ENCODE measurements around the gene FAM131A.

The FAM131A gene

DNA sequence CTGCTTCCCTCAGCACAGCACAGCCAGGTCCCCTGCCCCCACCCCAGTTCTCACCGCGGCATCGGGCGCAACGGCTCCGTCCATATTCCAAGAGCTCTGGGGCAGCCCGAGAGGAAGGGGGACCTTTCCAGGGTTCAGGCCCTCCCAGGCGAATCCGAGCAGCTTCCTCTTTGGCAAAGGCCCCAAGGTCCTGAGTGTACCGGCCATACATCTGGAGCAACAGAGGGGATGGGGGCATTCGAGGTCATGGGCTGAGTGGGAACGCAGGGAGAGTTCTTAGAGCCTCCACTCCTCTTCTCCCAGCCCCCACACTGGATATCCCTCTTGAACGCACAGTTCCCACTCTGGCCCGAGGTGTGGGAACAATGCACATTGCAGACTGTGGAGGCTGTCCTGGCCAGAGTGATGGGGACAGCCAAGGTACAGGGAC lies 21.5 kb downstream of the FAM131A start:
- no peak for DNase-seq

DNA sequence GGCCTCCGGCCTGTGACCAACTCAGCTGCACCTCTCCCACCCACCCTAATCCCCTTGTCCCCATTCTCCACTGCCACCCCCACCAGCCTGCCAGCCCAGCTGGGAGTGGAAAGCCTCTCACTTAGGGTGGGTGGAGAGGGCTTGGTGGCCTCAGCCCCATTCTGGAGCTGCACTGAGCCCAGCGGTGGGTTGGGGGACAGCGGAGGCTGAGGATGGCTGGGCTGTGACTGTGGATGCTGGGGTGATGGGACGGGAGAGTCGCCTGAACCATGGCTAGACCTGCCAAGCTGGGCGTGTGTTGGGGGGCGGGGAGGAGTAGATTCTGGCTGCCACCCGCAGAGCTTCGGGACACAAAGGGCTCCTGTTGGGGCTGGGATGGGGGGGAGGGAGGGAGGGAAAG lies 22.2 kb downstream of the FAM131A start:
- no peak for DNase-seq

DNA sequence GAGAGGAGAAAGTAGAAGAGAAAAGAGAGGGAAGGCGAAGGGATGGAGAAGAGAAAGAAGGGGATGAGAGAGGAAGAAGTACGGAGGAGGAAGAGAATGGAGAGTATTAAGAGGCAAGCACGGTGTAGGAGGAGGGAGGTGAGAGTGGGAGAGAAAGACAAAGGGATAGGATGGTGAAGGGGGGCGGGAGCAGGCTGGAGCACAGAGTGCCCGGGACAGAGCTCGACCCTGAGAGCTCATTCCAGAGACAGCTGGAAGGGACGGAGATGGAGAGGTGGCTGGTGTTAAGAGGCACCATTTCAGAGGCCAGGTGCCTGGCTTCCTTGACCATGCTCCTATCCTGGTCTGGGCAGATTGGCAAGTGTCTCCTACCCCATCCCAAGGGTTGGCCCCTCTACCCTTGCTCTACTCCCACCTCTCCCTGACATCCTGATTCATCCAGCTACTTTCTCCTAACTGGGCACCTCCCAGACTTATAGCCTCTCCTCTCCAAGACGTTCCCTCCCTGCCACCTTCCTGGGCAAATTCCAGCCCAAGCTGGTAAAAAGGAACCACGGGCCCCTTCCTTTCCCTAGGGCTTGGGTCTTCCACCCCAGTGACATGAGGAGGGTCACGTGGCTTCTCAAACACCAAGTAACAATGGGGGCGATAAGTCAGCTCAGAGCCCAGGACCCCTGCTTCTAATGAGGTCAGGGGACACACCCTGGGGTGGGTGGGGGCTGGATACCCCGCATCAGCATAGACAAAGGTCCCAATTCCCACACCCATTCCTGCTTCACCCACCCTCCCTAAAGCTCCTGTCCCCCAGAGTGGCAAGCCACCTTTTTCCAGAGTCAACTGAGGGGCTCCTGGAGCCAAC lies 22.9 kb downstream of the FAM131A start:
- DNase-seq, result no peak

DNA sequence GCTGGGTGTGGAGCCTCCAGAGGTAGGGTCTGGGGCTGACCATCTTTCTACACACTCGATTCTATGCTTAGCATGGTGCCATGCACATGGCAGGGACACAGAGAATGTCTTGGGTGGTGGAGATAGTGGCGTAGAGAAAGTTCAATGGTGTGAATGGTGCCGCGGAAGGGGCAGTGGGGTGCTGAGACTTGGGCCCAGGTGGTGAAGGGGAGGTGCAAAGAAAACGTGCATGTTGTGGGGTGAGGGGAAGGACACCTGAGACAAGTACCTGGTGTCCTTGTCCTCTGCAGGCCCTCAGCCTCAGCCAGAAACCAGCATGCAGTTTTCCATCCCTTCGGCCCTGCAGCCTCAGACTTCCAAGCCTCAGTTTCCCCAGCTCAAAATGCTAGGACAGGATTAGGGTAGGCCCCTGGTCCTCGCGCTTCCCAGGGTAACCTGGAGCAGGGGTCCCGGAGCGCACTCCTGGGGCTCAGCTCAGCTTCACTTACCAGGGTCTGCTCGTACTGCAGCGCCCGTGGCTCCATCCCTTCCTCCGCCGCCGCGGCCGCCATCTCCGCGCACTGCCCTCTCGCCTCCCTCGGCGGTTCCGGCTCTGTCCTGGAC lies 23.6 kb downstream of the FAM131A start:
- DNase-seq, result no peak

DNA sequence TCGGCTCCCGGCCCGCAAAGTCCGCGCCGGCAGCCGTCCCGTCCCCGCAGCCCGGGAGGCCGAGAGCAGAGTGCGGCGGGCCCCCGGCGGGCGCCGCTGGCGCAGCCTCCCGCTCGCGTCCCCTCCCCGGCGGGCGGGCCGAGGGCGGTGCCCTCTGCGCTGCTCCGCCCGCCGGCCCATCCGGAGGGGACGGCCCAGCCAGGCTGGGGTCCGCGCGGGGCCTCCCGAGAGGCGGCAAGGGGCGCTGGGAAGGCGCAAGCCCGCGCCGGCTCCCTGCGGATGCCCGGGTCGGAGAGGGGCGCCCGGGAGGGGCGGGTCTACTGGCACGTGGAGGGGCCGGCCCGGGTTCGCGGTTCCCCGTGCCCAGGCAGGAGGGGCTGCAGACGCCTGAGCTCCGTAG lies 24.1 kb downstream of the FAM131A start, which contains the start of the genes CLCN2 and POLR2H:
Gene CLCN2 (minus strand): TSS at position 74 of the 400 bp plus-strand sequence. CDS start 126 bp downstream, outside the sequence.
Gene POLR2H (plus strand): TSS at position 179 of the 400 bp plus-strand sequence. CDS start 1,783 bp downstream, outside the sequence.
- DNase-seq, result no peak

DNA sequence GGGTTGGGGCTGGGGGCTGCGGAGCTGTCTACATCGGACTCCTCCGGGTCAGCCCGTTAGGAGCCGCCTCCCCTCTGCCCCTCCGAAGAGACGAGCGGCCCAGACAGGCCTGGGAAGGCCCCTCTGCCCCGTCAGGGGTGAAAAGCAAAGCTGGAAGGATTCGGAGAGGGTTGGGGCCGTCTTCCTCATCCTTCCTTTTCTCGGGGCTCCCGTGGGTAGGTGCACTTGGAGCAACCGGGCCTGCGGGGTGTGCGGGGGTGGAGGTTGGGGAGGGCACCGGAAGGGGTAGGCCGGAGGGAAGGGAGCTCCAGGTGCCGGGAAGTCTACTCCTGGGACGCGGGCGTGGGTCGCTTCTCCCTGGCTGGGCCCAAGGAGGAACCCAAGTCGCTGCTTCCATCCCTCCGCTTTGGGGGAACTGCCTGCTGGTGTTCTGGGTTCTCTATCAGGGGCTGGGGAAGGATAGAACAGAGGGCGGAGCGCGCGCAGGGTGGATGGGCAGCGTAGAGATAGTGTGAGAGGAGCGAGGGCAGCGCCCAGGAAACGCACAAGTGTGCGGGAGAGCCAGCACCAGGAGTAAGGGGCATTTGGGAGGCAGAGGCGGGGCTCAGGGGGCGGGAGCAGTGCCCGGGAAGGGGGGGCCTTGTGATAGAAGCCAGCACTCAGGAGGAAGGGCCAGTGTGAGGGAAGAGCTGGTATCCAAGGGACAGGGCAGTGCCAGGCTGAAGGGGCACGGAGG lies 24.7 kb downstream of the FAM131A start:
- peak; percentile 47 for DNase-seq

DNA sequence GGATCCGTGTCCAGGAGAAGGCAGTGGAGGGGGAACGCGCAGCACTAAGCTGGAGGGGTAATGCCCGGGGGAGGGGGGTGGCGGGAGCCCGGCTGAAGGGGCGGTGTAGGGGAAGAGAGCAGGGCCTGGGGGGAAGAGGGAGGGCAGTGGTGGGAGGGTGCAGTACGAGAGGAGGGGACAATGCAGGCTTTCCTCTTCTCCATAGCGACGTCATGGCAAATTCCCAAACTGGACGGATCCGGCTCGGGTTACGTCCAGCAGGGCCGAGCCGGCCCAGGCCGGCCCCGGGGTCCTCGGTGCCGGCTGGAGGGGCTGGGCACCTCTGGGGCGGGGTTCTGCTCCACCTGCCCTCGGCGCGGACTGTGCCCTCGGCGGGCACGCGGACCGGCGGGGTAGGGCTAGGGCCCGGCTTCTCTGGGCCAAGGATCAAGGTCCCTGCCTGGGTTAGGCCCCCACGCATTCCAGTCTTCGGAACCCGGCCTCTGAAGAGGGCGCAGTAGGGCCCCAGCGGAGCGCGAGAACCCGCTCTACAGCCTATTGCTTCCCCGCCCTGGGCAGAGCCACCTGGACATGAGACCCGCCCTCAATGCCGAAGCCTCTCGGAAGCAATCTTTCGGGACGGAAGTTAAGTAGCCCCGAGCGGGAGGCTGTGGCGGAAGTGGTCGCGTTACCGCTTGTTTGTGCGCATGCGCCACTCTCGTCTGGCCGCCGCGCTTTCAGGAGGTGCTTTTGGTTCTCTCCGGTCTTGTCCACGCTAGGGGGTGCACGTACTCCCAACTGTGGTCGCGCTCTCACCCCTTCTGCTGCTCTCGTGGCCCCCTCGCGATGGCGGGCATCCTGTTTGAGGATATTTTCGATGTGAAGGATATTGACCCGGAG lies 25.5 kb downstream of the FAM131A start:
- peak; percentile 92 for DNase-seq

DNA sequence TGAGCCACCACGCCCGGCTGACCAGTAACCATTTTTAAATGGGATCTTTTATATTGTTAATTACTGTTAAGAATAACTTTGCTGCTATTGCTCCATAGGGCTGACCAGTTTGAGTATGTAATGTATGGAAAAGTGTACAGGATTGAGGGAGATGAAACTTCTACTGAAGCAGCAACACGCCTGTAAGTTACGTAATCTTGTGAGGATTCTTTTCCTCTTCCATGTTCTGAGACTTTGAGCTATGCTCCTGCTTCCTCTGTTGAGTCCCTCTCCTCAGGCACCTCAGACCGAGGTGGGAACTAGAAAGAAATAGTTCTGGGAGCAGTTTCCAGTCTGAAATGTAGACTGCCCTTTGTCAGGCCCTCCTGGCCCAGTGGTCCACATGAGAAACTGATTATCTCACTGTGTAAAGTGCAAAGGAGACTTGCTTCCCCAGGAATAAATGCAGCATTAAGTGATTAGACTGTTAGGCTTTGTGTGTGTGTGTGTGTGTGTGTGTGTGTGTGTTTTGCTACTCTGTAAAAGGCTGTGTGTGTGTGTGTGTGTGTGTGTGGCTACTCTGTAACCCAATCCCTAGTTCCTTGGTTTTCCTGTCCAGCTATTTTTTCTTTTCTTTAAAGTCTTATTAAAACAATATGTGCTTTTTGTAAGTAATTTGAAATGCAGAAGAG lies 29.4 kb downstream of the FAM131A start:
- DNase-seq, result no peak

DNA sequence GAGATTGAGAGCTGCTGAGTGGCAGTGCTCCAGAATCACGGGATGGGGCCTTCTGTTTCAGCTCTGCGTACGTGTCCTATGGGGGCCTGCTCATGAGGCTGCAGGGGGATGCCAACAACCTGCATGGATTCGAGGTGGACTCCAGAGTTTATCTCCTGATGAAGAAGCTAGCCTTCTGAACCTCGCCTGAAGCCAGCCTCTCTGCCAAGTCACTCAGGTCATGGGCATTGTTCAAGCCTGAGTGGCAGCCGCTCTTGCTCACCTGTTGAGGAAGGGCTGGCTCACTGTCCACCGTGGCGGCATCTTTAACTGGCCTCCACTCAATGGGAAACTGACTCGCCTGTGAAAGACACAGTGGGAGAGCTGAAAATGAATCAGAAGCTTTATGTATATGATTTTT lies 30.7 kb downstream of the FAM131A start:
- DNase-seq, result no peak

DNA sequence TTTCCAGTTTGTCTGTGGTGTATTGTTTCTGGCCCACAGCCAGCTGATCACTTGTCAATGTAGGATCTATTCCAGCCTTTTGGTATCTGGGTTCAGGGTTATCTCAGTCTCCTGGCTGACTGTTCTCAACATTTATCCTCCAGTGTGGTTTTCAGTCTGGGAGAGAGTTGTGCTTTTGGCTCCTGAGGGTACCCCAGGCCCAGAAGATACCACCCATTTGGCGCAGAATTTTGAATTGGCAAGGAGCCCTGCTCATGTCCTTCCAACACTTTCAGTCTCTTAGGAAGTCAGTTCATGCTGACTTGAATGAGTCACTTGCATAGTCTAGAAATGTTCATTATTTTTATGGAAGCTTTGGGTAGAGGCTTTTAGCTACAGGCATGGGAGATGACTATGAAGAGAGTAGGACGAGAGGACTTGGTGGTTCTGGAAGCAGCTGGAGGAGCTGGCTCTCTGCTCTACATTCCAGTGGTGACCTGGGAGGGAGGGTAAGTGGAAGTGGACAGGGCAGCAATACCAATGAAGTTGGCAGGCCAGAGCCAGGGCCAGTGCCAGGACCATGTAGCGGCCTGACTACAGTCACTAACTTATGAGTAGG lies 31.3 kb downstream of the FAM131A start:
- no peak for DNase-seq

DNA sequence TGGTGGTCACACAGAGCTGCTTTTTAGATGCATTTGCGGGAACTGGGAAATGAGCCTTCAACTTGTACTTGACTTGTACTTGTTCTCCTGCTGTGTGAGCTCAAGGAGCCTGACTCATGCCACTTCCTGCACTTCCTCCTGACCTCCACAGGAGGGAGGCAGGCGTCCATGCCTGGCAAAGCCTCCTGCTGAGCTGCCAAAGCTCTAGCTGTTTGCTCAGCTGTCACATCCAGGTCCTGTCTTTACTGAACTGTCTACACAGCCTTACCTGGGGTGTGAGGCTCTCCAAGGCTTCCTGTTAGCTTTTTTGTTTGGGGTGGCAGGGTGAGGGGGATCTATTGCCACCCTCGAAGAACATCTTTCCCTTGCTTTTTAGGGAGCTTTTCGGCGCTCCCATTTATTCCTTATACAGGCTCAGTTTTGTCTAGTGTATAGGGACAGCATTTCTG lies 34.2 kb downstream of the FAM131A start:
- peak; percentile 64 for DNase-seq

DNA sequence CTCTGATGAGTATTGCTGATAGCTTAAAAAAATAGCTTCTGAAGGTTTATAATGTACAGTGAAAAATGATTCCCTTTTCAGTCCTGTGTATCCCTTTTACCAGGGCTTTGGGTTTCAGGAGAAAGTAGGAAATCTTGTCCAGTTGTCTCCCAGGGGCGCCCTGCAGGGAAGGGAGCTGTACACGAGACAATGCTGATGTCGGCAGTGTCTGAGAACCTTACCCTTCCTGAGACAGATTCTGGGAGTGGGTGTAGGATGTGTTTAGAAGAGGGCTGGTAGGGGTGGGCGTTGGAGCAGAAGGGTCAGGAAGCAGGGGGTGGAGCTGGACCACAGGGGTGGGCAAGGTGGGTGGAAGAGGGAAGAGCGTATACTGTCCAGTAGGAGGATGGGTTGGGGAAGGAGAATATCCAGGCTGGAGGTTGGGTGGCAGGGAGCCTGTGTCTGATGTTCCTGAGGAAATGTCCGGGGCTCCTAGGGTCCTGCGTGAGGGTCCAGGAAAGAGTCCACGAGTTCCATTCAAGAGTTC lies 35.0 kb downstream of the FAM131A start:
- no peak for DNase-seq

DNA sequence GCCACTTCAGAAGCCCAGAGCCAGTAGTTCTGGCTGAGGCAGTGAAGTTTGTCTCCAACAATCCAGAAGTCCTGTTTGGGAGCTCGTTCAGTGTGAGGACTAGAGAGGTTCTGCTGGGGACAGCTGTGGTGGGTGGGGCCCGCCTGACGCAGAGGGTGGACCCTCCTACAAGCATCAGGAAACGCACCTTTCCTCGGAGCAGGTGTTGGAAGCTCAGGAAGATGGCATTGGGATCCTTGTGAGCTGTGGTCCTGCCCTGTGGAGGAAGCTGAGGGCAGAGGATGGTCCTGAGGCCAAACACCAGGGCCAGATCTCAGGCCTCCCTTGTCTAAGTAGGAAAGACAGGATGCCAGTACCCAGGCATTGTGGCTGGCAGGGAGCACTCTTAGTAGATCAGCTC lies 35.5 kb downstream of the FAM131A start:
- no peak for DNase-seq

DNA sequence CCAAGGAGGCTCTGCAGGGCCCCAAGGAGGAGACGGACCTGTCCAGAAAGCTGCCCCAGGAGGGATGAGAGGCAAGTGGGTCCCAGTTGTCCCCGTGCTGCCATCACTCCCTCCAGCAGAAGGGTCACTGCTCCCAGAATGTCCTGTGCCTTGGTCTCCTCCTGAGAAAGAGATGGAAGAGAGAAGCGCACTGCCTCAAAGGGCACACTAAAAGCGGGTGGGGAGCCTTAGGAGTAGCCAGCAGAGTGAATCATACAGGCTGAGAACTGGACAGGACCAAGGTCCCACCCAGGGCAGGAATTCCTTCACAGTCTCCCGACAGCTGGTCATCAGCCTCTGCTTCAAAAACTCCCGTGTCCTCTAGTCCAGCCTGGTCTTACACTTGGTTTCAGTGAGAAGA lies 36.0 kb downstream of the FAM131A start:
- no peak for DNase-seq

DNA sequence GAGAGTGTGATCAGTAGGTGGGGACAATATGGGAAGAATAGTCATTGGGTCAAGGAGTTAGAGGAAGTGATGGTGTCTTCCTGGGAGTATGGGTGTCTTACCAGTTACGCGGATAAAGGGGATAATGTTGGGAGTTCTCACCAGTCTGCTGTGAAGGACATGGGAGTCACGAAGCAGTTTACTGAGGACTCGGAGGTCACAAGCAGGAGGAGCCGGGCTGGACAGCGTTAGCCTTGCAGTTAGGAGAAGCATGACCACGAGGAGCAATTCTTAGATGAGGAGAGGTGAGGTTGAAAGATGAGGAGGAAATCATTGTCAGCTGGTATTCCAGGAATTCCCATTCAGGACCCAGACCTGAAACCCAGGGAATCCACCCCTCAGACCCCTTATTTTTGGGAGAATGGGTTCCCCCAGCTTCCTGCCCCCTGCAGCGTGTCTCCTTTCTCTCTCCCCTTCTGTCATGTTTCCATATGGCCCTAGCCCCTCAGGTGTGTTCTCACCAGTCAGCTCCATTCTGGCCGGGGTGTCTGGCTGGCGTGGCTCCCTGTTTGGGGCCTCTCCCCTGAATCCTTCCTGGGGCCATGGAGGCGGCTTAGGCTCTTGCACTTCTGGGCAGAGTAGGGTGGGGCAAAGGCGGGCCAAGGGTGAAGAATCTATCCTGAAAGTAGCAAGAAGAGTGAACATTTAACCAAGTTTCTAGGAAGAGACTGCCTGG lies 38.5 kb downstream of the FAM131A start:
- no peak for DNase-seq

DNA sequence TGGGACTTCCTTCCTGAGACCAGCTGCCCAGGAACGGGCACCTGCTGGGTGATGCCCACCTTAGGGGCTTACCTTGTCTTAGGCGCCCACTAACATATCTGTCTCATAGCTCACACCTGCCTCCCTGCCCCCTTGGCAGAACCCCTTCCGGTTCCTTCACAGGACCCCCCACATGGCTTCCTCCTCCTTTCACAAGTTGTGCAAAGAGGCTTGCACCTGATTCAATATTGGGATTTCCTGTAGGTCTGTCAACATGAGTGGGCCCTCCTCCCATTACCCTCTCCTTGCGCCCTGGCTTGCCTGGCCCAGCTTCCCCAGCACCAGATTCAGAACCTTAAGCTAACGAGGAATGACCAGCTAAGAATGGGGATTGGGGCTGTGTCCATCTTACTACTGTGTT lies 40.0 kb downstream of the FAM131A start:
- DNase-seq, result no peak

DNA sequence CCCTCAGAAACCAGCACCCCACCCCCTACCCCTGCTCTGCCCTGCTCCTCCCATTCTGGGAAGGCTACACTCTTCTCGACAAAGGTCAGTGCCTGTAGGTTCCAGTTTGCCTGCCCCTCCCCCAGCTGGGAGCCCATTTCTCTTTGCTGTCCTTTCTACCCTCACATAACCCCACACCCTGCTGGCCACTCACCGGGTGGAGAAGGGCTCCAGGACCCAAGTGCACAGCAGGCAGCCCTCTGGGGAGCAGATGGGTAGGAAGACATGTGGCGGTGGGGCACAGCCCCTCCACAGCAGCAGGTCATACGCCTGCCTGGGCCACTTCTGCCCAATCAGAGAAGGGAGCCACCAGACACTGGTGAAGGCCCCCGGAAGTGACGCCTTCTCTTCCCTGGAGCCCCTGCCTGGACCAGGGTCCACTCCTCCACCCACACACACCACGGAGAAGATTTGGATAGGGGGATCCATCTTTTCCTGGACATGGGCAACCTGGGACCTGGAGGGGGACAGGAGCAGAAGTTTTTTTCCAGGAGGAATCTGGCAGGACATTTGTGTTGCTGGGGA lies 40.6 kb downstream of the FAM131A start, which contains the start of gene THPO:
Gene THPO (minus strand): TSS at position 326 of the 564 bp plus-strand sequence. CDS start 1,948 bp downstream, outside the sequence.
- no peak for DNase-seq

DNA sequence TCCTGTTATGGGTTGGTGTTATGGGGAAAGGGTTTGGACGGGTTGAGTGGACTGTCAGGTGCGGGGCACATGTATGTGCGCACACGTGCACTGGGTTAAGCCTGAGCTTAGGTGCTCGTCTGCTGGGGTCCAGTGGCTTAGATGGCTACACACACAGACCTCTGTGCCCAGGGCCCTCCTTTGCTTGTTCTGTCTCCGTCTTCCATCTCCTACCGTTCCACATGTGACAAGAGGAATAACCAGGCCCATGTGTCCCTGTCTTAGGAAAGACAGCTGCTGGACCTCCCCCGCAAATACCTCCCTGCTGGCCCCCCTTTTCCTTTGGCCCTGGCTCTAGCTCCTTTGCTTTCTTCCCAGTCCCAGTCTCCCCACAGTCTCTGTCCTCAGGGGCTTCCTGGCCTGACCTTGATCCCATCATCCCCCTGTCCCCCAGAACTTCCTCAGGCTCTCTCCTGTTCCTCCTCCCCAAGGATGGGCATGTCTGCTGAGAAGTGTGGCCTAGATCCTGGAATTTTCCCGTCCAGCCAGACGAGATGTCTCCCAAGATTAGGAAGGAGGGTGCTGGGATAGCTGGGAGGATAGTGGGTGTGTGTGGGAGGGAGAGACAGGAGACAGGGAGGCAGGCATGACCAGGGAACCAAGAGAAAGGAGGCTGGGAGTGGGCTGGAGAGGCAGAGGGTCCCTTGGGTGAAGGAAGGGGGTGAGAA lies 41.4 kb downstream of the FAM131A start:
- DNase-seq, result no peak
